ENCODE data around the gene SRC.

SRC gene

GRCh38 chr20:37385176-37385575, 39.2 kb downstream of the SRC start:
- DNase-seq: no peak

- DNase-seq: no peak
These were observed 39.9 kb downstream of the SRC start for GRCh38 chr20:37385659-37386504.

GRCh38 chr20:37386505-37387251, 40.7 kb downstream of the SRC start:
- DNase-seq: no peak

- no peak for DNase-seq
These were observed 41.8 kb downstream of the SRC start for GRCh38 chr20:37387519-37388269.

- no peak for DNase-seq
These were observed 42.9 kb downstream of the SRC start for GRCh38 chr20:37388831-37389230.

GRCh38 chr20:37389241-37389747, 43.4 kb downstream of the SRC start:
- DNase-seq: no peak

GRCh38 chr20:37389844-37390275, 43.9 kb downstream of the SRC start:
- no peak for DNase-seq

- no peak for DNase-seq
These were observed 44.6 kb downstream of the SRC start for GRCh38 chr20:37390503-37390890.

GRCh38 chr20:37390891-37391525, 45.1 kb downstream of the SRC start:
- DNase-seq: no peak

- DNase-seq: peak; percentile 25
These were observed 46.7 kb downstream of the SRC start for GRCh38 chr20:37392441-37393195.

GRCh38 chr20:37393196-37393862, 47.4 kb downstream of the SRC start:
- no peak for DNase-seq

- DNase-seq: no peak
These were observed 48.1 kb downstream of the SRC start for GRCh38 chr20:37393863-37394542.

- no peak for DNase-seq
These were observed 48.8 kb downstream of the SRC start for GRCh38 chr20:37394543-37395409.

GRCh38 chr20:37395410-37395797, 49.5 kb downstream of the SRC start:
- DNase-seq: no peak

- DNase-seq: no peak
These were observed 50.0 kb downstream of the SRC start for GRCh38 chr20:37395921-37396415.

- no peak for DNase-seq
These were observed 50.6 kb downstream of the SRC start for GRCh38 chr20:37396416-37397075.

GRCh38 chr20:37397076-37397953, 51.4 kb downstream of the SRC start:
- no peak for DNase-seq
